ENCODE measurements around the gene GSTT4.

DNA sequence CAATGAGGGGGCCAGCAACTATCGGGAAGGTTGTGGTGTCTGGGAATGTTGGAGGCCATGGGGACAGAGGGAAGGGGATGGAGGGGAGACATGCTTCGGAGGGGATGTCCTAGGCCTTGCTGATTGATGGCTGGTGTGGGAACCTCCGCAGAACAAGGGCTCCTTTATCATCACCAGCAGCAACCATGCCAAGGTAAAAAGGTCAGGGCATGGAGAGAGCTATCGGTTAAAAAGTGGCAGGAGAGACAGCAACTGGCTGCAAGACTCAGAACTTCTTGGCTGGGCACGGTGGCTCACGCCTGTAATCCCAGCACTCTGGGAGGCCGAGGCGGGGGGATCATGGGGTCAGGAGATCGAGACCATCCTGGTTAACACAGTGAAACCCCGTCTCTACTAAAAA lies 3.0 kb downstream of the GSTT4 start:
- TF ChIP-seq POLR2AphosphoS5 (IDR thresholded peaks at IDR 0.05; ENCODE audit: borderline replicate concordance, low read depth, low read length): no peak
- no peak for TF ChIP-seq EZH2 (IDR thresholded peaks at IDR 0.05)

All from SK-N-MC (cell line).